Dermis blood vessel endothelial cell (primary cell): ENCODE data around the gene CYTH2. TPM values are rescaled to one million over a fixed set of nuclear protein-coding genes. Genes with fewer than 3 reads are reported as not detected.
A peak's percentile ranks its signal among the peaks of the same experiment; 100 is the strongest.
"Not testable (repeated sequence)": the region's sequence is repeated elsewhere in the genome, so short reads cannot be mapped to it uniquely, and the experiment has no call there.

Experiments used
- DNase-seq: peaks from one replicate; pipeline ENCODE4 v3.0.0; 2010
- total RNA-seq: library from RNA; depleted of rRNA; stranded (reverse); fragments of >200 nt; gene quantifications from 2 replicates; pipeline ENCODE4 v1.2.3, GENCODE V29; 2014

The CYTH2 gene
- total RNA-seq, 1 donor from 2014 or later = 89.0 TPM

DNA sequence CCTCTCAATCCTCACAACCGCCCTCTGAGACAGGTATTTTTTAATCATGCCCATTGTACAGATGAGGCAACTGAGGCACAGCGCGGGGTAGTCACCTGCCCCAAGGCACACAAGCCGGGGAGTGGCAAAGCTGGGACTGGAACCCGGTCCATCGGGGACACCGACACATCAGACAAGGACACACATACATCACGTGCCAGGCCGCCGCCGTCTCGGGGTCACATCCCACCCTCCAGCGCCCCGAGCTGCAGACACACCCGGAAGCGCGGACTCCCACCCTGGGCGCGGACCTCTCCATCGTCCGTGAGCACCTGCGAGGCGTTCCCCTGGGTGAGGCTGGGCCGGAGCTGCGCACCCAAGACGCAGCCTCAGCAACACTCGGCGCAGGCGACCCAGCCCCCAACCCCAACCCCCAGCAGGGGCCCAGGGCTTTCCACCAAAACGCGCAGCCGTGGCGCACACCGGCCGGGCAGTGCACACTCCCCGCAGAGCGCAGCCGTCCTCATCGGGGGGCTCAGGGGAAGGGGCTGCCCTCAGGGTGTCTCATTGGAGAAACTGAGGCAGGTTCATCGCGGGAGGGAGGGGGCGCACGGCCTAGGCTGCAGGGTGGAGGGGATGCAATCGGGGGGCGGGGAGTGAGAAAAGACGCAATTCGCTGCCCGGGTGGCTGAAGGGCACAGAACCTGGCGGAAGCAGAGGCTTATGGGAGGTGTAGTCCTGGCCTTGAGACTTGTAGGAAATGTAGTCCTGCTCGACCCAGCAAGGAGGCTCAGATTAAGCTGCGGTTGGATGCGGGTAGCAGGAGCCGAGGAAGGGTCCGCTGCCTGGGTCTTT is 44.3 kb downstream of the CYTH2 start:
- peak; percentile 74 for DNase-seq

DNA sequence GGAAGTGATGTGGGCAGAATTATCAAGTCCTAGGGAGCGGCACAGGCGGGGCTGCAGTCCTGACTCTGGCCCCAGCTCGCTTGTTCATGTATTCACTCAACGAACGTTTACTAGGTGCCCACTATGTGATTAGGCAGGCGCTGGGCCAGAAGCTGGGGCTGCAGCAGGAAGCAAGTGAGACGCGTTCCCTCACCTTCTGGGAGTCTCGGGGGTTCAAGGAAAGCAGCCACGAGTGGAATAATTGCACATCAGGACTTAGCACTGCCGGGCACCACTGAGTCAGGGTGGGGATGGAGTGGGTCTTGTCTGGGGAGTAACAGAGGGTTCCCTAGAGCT is 44.9 kb downstream of the CYTH2 start:
- DNase-seq = no peak

DNA sequence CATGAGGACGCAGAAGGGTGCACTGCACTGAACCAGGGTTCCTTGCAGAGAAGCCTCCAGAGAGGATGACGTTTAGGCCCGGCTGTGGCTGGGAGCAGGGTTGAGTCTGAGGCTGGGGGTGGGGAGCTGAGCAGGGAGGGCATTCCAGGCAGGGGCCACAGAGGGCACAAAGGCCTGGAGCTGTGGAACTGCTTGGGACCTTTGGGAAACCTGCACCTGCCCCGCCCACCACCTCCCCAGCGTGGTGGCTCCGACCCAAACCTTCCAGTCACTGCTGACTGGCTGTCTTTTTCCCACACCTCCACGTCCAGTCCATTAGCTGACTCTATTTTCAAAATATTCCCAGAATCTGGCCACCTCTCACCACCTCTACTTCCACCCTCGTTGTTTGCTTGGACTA is 47.4 kb downstream of the CYTH2 start:
- no peak for DNase-seq

DNA sequence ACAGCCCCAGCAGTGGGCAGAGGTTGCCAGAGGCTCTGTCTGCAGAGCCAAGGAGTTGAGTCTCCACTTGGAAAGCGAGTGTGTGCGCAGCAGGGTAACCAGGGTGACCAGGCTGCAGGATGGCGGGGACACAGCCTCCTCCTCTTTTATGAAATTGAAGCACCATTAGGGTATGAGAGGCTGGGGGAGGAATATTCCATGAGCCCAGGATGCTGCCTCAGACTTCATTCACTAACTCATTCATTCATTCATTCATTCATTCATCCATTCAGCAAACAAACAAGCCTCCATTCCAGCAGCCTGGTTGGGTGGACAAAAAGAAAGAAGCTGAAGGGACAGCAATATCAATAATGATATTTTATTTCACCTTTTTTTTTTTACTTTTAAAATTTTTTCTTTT is 49.0 kb downstream of the CYTH2 start:
- no peak for DNase-seq

DNA sequence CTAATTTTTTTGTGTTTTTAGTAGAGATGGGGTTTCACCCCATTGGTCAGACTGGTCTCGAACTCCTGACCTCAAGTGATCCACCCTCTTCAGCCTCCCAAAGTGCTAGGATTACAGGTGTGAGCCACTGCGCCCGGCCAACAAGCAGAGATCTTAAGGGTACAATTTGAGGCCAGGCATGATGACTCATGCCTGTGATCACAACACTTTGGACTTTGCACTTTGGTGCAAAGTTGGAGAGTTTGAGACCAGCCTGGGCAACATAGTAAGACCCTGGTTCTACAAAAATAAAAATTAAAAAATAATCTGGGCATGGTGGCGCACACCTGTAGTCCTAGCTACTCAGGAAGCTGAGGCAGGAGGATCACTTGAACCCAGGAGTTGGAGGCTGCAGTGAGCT is 50.3 kb downstream of the CYTH2 start:
- DNase-seq = not testable (repeated sequence)

DNA sequence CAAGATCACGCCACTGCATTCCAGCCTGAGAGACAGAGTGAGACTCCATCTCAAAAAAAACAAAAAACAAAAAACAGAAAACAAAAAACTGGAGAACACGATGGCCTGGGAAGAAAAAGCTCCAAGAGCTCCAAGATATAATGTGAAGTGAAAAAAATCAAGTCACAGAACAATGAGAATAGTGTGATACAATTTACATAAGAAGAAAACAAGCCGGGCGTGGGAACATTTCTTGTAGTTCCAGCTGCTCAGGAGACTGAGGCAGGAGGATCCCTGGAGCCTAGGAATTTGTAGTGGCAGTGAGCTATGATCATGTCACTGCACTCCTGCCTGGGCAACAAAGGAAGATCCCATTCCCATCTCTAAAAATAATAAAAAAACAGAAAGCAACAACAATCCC is 51.0 kb downstream of the CYTH2 start:
- no peak for DNase-seq

DNA sequence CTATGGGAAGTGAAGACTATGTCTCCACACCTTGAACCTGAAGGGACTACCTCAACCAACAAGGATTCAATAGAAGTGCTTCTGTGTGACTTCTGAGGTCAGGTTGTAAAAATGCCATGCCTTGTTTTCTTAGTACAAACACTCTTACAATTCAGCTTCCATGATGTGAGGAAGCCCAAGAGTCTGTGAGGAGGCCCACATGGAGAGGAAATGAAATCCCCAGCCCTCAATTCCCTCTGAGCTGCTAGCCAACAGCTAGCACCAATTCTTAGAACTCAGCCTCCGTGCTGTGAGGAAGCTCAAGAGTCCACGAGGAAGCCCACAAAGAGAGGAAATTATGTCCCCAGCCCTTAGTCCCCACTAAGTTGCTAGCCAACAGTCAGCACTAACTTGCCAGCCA is 55.1 kb downstream of the CYTH2 start:
- no peak for DNase-seq

DNA sequence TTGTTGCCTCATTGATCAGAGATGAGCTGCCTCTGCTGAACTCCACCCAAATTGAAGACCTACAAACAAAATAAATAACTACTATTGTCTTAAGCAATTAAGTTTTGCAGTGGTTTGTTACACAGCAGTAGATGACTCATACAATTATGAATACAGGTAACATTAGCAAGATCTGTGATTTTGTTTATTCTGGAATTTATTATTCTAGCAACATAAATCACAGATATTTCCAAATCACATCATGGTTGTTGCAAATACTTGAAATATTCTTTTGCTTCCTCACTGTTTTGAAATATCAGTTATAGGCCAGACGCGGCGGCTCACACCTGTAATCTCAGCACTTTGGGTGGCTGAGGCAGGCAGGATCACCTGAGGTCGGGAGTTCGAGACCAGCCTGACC is 55.6 kb downstream of the CYTH2 start:
- DNase-seq = no peak

DNA sequence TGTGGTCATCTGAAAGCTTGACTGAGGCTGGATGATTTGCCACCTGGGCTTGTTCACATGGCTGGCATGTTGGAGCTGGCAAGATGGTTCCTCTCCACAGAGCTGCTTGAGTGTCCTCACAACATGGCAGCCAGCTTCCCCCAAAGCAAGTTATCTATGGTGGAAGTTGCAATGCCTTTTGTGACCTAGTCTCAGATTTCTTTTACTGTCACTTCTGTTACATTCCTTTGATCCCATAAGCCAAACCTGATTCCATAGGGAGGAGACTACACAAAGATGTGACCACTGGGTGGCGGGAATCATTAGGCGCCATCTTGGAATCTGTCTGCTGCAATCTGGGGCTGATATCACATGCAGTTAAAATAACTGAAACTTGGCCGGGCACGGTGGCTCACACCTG is 60.0 kb downstream of the CYTH2 start:
- no peak for DNase-seq

DNA sequence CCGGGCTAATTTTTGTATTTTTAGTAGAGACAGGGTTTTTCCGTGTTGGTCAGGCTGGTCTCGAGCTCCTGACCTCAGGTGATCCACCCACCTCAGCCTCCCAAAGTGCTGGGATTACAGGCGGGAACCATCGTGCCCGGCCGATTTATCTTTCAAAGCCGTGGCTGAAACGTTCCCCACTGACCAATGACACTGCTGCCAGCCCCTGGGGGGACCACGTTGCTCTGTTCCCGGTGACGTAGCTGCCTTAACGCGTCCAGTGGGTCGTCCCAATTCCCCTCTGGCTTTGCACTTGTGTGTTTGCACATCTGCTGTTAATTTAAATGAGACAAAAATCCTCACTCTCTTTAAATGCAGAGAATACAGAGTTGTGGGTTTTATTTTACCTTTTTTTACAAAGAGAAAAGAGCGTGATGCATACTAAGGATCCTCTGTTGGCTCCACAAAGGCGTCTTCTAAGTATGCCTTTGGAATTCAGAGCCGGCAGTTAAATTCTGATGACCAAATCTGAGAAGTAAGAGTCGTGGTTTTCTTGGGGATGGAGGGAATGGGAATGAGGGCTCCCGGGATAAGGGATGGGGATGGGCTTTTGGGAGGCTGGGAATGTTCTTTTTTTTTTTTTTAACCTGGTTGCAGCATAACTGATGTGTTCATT is 61.0 kb downstream of the CYTH2 start:
- DNase-seq = no peak

DNA sequence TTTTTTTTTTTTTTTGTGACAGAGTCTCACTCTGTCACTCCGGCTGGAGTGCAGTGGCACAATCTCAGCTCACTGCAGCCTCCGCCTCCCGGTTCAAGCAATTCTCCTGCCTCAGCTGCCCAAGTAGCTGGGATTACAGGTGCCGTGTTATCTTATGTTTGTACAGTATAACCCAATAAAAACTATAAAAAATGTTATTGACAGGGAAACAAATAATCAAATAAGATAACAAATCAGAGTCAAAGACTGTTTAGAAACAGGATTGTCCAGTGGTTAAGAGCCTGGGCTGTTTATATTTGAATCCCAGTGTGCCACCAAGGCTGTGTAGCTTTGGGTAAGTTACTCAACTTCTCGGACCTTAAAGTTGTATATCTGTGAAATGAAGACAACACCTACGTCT is 61.6 kb downstream of the CYTH2 start:
- DNase-seq = no peak

Other genes starting within 250 kb of the CYTH2 start
- gene CARD8, start 213.5 kb upstream of the CYTH2 start, total RNA-seq = 104 and 112 TPM in 2 replicates
- 0.34 and 0.84 TPM in 2 replicates for gene ZNF114, start 199.3 kb upstream of the CYTH2 start, total RNA-seq
- gene EMP3, start 143.8 kb upstream of the CYTH2 start, total RNA-seq = 4.0 and 7.3 TPM in 2 replicates
- 1.9 and 3.8 TPM in 2 replicates for gene TMEM143, start 105.4 kb upstream of the CYTH2 start, total RNA-seq
- not detected in 2 replicates for gene SYNGR4, start 105.0 kb upstream of the CYTH2 start, total RNA-seq
- 37.6 and 70.8 TPM in 2 replicates for gene KDELR1, start 77.8 kb upstream of the CYTH2 start, total RNA-seq
- 0.51 and 0.79 TPM in 2 replicates for gene GRIN2D, start 75.7 kb upstream of the CYTH2 start, total RNA-seq
- gene GRWD1, start 23.4 kb upstream of the CYTH2 start, total RNA-seq = 41.4 and 57.9 TPM in 2 replicates
- gene KCNJ14, start 13.8 kb upstream of the CYTH2 start, total RNA-seq = 0.33 and 0.51 TPM in 2 replicates
- 0.14 TPM in 1 of 2 replicates, not detected in the other for gene LMTK3, start 42.5 kb downstream of the CYTH2 start, total RNA-seq
- 0.42 TPM in 1 of 2 replicates, not detected in the other for gene SULT2B1, start 82.8 kb downstream of the CYTH2 start, total RNA-seq
- not detected in 2 replicates for gene SPACA4, start 137.4 kb downstream of the CYTH2 start, total RNA-seq
- 0.51 TPM in 1 of 2 replicates, not detected in the other for gene FAM83E, start 145.7 kb downstream of the CYTH2 start, total RNA-seq
- 1,626 and 2,230 TPM in 2 replicates for gene RPL18, start 149.8 kb downstream of the CYTH2 start, total RNA-seq
- gene SPHK2, start 150.1 kb downstream of the CYTH2 start, total RNA-seq = 8.8 and 12.6 TPM in 2 replicates
- 1.6 and 3.1 TPM in 2 replicates for gene DBP, start 168.0 kb downstream of the CYTH2 start, total RNA-seq
- 1.7 and 4.8 TPM in 2 replicates for gene CA11, start 176.8 kb downstream of the CYTH2 start, total RNA-seq
- 0.05 TPM in 1 of 2 replicates, not detected in the other for gene NTN5, start 203.6 kb downstream of the CYTH2 start, total RNA-seq
- not detected in 2 replicates for gene FUT2, start 226.6 kb downstream of the CYTH2 start, total RNA-seq